OCI-LY7 (cell line): ENCODE measurements around the gene ACOXL.

ENCODE experiments used
- CTCF ChIP-seq: fragments of 200-600 bp; sonication (generic); conservative IDR thresholded peaks from 2 replicates; pipeline ENCODE4 v1.5.1; 2014; ENCODE audit warnings: mild to moderate bottlenecking, antibody characterized with exemption, low read length, moderate library complexity, mixed read lengths
- EZH2phosphoT487 ChIP-seq: fragments of 200-600 bp; sonication (generic); IDR thresholded peaks from 2 replicates; pipeline ENCODE4 v1.6.1; 2018; ENCODE audit warnings: low read depth, borderline replicate concordance, mild to moderate bottlenecking, mixed run types, antibody characterized with exemption, low read length, moderate library complexity, mixed read lengths

GRCh38 chr2:111039628-111040383 is 307.4 kb downstream of the ACOXL start:
- TF ChIP-seq CTCF (no peak), EZH2phosphoT487 (no peak)
